NCI-H82 treated with DMSO at 0.1 percent for 48 hours (cell line): ENCODE results near the gene BCKDHB.
"Not testable (repeated sequence)": the region's sequence is repeated elsewhere in the genome, so short reads cannot be mapped to it uniquely, and the experiment has no call there.

ENCODE experiments used
- DNase-seq: peaks from one replicate; lab custom pipeline; 2025; ENCODE audit not compliant: unreplicated experiment; lab: John Stamatoyannopoulos, UW

The BCKDHB gene

GRCh38 chr6:80106418-80107235, at the start of gene BCKDHB:
BCKDHB (plus strand) TSS chr6:80106671; CDS start chr6:80106694, 23 bp downstream.
- DNase-seq, result peak; percentile 88

DNA sequence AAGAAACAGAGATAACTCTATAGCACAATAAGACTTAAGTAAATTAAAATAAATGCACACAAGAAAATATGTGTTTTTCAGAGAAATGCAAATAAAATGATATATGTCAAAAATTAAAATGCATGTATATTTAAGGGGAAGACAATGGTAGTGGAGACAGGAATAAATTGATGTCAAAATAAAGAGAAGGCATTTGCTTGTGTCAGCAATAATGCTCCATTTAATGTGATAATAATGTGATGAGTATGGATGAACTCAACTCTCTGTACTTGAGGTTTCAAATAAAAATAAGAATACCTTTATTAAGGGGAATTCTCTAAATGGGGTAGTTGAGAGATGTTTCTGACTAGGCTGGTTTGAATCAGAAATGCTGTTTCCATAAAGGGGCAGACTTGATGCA, 45.7 kb upstream of the BCKDHB start:
- DNase-seq, result no peak

GRCh38 chr6:80068146-80068545, 38.3 kb upstream of the BCKDHB start:
- not testable (repeated sequence) for DNase-seq

DNA sequence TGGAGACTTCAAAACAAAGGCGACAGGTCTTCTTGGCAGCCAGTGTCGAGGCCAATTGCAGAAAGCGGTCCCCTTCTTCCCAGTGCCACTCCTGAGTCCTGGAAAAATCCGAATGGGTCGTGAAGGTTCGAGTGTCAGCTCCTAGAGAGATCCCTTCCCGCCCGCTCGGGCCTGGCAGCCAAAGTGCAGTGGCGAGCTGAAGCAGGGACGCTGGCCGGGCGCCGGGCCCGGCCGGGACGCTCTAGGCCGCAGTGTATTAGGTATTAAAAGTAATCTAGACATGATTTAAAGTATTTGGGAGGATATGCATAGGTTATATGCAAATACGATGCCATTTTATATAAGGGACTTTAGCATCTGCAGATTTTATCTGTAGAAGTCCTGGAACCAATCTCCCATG, 36.0 kb upstream of the BCKDHB start:
- DNase-seq, result not testable (repeated sequence)

GRCh38 chr6:80077067-80077466, 29.4 kb upstream of the BCKDHB start:
- DNase-seq, result no peak

DNA sequence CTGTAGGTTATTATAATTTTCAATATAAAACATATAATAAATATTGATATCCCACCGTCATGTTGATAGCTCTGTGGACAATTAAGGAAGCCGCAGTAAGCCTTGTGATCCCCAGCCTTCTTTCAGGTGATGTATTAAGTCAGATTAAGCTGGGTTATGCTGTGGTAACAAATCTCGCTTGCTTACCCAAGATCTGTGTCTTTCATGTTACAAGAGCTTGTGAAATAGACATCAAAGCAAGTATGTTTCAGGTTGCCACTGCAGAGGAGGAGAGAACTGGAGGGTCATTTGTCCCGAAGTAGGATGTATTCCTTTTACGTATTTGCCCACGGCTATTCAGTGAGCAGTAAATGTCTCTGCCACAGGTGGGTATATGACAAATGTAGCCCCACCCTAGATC, 17.8 kb upstream of the BCKDHB start:
- DNase-seq, result no peak

GRCh38 chr6:80091506-80091905, 15.0 kb upstream of the BCKDHB start:
- no peak for DNase-seq

DNA sequence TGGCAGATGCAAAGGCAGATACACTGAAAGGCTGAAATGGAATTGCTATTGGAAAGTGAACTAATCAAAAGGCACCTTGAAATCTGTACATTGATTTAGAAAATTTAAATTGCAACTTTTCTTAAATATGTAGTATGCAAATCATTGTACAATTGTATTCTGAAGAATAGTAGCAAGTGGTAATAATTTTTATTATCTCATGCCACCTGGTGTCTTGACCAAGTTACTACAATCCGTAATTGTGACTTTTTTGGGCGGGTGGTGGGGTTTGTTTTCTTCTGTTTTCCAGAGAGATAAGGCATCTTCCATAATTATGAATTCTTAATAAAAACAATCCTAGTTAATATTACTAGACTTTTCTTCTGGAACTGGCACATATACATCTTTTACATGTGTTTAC, 12.5 kb upstream of the BCKDHB start:
- DNase-seq, result no peak

DNA sequence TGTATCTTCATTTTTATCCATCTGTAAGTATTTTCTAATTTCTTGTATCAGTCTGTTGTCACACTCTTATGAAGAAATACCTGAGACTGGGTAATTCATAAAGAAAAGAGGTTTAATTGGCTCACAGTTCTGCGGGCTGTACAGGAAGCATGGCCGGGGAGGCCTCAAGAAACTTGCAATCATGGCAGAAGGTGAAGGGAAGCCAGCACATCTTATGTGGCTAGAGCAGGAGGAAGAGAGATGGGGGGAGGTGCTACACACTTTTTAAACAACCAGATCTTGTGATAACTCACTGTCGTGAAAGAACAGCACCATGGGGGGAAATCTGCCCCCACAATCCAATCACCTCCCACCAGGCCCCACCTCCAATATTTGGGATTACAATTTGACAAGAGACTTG, 10.9 kb upstream of the BCKDHB start:
- DNase-seq, result no peak

- DNase-seq, result no peak
Observed at GRCh38 chr6:80098392-80098791, 8.1 kb upstream of the BCKDHB start.

GRCh38 chr6:80104520-80104919, 2.0 kb upstream of the BCKDHB start:
- DNase-seq, result no peak

GRCh38 chr6:80105972-80106417, 476 bp upstream of the BCKDHB start:
- DNase-seq, result no peak

GRCh38 chr6:80122576-80122975, 16.1 kb downstream of the BCKDHB start:
- not testable (repeated sequence) for DNase-seq

DNA sequence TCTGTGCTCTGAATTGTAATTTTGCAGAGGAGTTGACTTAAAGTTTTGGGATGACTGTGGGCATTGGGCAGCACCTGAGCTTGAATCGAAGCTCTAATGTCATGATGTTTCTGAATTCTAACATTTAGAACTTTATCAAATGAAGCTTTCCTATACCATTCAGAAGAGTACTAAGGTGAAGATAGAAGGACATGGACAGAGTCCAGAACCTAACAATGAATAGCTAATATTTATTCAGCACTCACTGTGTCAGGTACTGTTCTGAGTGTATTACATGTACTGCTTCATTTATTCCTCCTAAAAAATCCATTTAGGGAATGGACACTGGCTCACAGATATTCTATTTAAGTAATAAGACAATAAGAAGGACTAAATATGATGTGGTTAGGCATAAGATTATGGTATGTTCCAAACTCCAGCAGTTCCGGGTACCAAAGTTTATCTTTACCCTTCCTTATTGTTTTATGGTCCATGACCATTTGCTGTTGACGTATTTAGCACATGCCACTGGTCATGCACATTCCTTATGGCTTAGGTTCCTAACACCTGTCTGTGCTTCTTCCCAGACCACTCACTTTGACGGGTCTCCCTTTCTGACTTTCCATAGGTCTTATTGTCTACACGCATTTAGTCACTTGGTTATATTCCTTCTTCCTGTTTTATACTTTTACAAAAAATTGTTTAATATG, 20.3 kb downstream of the BCKDHB start:
- no peak for DNase-seq

DNA sequence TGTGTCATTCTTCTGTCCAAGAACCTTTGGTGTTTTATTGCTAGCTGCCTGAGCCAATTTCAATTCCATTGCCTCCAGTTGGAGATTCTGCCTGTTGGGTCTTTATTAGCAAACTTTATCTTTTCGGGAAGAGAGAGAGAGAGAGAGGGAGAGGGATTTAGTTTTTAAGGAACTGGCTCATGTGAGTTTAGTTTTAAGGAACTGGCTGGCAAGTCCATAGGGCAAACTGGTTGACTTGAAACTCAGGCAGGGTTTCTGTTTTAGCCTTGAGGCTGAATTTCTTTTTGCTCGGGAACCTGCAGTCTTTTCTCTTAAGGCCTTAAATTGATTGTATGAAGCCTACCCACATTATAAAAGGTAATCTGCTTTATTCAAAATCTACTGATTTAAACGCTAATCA, 23.0 kb downstream of the BCKDHB start:
- no peak for DNase-seq

DNA sequence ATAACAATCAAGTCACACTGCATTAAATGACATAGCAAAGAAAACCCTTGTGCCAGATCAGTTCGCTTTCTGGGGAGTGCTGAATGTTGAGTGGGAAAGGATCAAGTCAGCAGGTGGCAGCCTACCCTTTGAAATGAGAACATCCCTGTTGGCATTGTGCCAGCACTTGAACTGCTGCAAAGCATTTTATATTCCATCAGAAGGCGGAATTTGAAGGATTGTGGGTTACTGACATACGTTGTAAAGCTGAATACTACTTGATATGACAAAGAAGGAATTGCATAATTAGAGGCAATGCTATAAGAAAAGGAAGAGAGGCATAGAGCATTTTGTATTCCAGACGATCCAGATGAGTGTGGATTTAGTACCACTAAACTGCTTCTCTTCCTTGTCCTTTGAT, 26.5 kb downstream of the BCKDHB start:
- peak; percentile 36 for DNase-seq

DNA sequence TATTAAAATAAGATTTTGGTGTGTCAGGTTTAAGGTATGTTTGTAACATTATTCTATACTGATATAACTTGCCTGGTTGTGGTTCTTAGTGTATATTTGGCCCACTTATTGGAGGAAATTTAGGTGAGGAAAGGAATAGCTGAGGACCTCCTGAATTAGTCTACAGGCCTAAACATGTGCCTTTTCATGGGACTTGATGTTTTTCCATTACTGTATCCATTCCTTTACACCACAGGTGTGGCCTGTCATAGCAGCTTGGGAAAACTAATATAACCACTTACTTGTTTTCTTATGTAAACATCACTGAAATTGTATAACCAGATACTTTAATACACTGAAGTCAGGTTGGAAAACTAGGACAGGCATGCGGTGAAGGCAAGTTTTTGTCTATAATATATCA, 27.6 kb downstream of the BCKDHB start:
- no peak for DNase-seq

DNA sequence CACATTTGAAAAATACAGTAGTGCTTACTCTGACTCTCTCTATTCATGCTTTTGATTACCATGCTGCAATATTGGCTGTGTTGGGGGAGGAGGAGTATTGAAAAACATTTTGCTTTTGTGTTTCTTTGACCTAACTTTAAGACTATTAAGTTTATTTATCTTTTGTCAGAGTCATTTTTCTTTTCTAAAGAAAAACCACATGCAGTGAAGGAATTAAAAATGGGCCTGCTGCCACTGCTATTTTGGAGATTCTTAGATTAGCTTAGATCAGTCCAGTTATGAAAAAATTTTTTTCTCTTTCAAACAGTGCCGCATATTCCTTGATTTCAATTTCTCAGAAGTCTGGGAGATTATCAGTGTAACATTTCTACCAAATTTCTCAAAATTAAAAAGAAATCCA, 36.1 kb downstream of the BCKDHB start:
- DNase-seq, result no peak

- DNase-seq, result no peak
Observed at GRCh38 chr6:80143419-80143937, 37.0 kb downstream of the BCKDHB start.

DNA sequence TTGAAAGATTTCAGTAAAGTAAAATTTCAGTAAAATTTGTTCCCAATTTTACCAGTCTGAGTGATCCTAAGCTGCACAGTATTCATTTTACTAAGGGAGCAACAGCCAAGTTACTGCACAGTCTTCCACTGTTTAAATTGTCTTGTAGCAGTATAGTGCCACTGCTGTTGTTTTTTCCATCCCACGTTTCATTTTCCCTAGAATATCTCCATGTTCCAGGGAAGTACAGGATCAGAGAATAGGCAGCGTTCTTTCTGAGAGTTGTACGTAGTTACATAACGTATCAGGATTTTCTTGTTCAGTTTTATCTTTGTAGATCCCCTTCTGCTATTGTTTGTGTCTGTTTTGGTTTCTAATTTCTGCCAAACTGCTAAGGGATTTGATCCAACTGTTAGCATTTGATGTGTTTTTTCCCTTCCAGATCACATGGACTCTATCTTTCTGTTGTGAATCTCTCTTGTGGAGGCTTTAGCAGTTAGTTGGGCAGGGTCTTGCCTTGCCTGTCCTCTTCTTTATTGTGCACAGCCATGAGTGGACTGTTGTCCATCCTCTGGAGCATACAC, 38.4 kb downstream of the BCKDHB start:
- no peak for DNase-seq

DNA sequence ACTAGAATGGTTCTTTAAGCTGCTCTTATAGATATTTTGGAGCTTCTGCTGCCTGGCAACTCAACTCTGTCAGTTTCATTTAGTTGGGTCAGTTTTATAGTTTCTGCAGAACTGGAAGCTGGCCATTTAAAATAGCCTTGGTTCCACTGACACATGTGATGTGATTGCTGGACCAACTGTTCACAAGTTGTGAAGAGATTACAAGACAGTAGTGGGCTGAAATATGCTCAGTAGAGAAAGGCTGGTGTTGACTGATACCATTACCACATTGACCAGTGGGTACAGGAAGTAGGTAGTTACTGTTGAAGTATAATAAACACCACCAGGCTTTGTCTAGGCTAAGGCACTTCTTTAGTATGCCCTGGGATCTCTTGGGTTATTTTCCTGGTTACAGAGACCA, 39.0 kb downstream of the BCKDHB start:
- DNase-seq, result no peak

DNA sequence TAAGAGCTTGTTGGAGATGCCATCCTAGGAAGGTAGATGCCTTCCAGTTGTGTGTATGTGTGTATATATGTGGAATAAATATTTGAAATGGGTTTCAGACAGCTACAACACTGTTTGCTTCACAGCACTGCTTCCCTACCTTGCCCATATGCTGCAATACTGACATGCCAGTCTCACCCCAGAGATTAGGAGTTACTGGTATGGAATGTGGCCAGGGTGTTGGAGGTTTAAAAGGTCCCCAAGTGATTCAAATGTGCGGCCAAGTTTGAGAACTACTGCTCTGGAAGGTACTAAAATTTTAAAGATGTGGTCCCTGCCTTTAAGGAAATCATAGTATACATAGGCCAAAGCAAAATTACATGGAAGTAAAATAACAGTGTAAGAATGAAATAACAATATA, 39.5 kb downstream of the BCKDHB start:
- no peak for DNase-seq
